ENCODE measurements around the gene SLC6A15.

Gene SLC6A15

DNA sequence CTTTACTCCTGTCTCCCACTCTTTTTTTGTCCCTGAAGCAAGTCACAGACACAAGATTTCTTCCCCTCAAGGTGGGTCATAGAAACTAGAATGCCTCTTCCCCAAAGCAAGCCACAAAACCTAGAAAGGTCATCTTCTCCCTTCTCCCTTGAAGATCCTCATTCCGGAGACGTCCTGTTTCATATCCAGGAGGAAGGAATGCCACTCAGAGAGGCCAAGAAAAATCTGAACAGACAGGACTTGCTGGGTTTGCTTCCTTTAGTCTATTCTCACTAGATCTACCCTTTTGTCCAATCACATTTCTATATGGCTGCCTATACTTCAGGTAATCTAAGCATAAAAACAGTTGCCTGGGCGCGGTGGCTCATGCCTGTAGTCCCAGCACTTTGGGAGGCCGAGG is 23.7 kb downstream of the SLC6A15 start:
- DNase-seq (ENCODE audit: low read depth): no peak

GRCh38 chr12:84877340-84877739 is 35.3 kb downstream of the SLC6A15 start:
- no peak for DNase-seq (ENCODE audit: low read depth)
- H3K4me3 ChIP-seq (ENCODE audit: low read depth, low read length): no peak overlapping the region

More for the DNA sequence above, 23.7 kb downstream of the SLC6A15 start:
- no peak overlapping the region for H3K4me3 ChIP-seq (ENCODE audit: low read depth, low read length)

DNA sequence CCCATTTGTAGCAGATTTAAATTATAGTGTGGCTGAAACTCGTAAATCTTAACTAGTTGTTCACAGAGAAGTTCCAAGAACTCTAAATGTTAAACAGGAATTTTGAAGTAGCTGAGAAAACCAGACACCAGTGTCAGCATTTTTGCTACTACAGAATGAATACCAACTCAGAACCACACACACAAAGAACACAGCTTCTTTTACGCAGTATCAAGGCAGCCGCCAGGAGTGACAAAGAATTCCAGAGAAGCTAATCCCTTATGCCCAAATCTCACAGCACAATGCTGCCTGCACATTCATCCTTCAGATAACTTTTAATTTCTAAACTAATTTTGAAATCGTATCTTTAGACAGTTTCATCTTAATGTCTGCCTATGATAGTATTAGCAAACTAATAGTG is 37.4 kb downstream of the SLC6A15 start:
- H3K4me3 ChIP-seq (ENCODE audit: low read depth, low read length): no peak overlapping the region
- no peak for DNase-seq (ENCODE audit: low read depth)

GRCh38 chr12:84874825-84875139 is 37.8 kb downstream of the SLC6A15 start:
- no peak for DNase-seq (ENCODE audit: low read depth)
- H3K4me3 ChIP-seq (ENCODE audit: low read depth, low read length): no peak overlapping the region

- DNase-seq (ENCODE audit: low read depth): peak; percentile 15
- H3K4me3 ChIP-seq (ENCODE audit: low read depth, low read length): no peak overlapping the region
Measured at GRCh38 chr12:84874125-84874824, 38.3 kb downstream of the SLC6A15 start.

DNA sequence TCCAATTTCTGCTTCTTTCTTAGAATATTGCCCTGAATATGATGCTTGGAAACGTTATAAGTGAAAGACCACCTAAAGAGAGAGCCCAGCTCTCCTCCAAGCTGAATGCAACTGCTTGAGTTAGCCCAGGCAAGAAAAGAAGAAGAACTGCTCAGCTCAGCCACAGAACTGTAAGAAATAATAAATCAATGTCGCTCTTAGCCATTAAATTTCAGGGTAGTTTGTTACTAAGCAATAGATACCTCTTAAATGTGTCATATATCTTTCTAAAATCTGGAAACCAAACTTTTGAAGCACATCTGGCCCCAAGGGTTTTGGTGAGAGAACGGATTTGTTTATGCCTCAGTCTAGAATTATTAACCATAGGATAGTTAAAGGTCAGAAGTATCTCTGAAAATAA is 50.4 kb downstream of the SLC6A15 start:
- no peak overlapping the region for H3K4me3 ChIP-seq (ENCODE audit: low read depth, low read length)
- peak; percentile 7 for DNase-seq (ENCODE audit: low read depth)

DNA sequence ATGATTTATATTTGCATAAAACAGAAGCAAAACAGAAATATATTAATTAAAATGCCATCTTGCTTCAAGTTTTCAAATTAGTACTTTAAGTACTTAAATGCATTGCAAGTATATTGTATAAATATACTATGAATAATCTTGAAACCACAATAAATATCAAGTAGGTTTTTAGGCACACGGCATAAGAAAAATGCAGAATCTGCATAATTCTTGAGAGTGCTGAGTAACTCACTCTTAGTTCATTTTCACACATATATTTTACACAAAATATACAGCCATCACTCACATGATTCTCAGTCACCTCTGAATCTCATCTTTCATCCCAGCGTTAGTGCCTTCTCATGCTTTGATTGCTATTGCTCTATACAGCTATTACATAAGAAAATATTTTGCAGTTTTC is 51.9 kb downstream of the SLC6A15 start:
- H3K4me3 ChIP-seq (ENCODE audit: low read depth, low read length): no peak overlapping the region
- DNase-seq (ENCODE audit: low read depth): no peak

DNA sequence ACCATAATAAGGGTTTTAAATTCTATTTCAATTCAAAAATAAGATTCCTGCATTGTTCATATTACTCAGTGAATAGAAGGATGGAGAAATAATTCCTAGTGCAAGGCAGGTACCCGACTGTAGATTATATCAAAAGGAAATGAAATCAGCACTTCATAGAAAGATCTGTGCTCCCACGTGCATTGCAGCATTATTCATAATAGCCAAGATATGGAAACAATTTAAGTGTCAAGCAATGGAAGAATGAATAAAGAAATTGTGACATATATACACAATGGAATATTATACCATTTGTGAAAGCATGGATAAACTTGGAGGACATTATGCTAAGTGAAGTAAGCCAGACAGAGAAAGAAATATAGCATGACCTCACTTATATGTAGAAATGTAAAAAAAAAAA is 53.8 kb downstream of the SLC6A15 start:
- no peak overlapping the region for H3K4me3 ChIP-seq (ENCODE audit: low read depth, low read length)
- DNase-seq (ENCODE audit: low read depth): no peak

DNA sequence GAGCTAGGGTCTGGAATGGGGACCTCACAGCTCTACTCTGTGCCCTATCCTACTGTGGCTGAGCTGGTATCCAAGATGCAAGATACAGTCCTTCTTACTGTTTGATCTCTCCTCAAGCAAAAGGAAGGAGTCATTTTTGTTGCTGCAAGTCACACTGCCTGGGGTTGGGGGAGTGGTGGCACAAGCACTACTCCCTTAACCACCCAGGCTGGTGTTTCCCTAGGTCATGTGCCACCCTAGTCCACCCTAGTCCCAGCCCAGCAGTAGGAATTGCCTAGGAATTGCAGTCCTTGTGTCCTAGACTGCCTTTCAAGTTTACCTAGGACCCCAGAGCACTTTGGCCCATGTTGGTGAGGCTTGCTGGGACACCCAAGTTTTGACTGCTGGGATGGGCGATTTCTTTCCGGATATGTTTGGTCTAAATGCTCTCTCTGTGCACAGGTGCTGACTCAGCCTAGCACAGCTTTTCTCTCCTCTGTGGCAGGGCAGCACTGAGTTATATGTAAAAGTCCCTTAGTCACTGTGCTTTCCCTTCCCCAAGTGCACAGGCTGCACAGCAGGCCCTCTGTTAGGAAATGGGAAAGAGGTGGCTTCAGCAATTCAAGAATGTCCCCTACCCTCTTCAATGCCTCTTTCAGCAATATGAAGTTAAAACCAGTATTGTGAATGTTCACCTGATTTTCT is 54.9 kb downstream of the SLC6A15 start:
- no peak overlapping the region for H3K4me3 ChIP-seq (ENCODE audit: low read depth, low read length)
- no peak for DNase-seq (ENCODE audit: low read depth)

- peak; percentile 33 for DNase-seq (ENCODE audit: low read depth)
Measured at GRCh38 chr12:84856156-84856900, 56.3 kb downstream of the SLC6A15 start.

GRCh38 chr12:84843593-84844144 is 68.9 kb downstream of the SLC6A15 start:
- no peak overlapping the region for H3K4me3 ChIP-seq (ENCODE audit: low read depth, low read length)
- no peak for DNase-seq (ENCODE audit: low read depth)

More at GRCh38 chr12:84856156-84856900, 56.3 kb downstream of the SLC6A15 start:
- no peak overlapping the region for H3K4me3 ChIP-seq (ENCODE audit: low read depth, low read length)

DNA sequence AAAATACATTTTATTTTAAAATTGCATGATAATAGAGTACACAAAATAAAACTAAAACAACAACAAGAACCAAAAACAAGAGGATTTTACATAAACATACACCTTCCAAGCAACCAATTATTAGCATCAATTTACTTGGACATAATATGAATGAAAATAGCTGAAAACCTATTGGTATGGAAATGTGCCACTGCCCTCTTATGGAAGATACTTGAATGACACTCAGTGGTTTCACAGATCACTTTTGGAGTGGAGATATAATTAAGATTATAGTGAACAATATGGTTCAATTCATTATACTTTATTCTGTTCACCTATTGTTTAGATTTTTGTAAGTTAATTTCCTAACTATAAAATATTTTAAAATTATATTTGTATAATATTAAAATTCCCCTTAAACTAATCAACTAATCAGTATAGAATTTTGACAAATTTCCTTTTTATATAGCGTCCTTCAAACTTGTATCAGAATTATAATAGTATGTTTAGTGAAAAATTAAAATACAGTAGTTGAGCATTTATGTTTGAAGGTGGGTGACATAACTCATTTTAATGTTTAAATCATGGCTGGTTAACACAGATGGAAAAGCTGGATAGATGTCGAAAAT is 70.1 kb downstream of the SLC6A15 start:
- H3K4me3 ChIP-seq (ENCODE audit: low read depth, low read length): no peak overlapping the region
- no peak for DNase-seq (ENCODE audit: low read depth)

- DNase-seq (ENCODE audit: low read depth): no peak
- no peak overlapping the region for H3K4me3 ChIP-seq (ENCODE audit: low read depth, low read length)
Measured at GRCh38 chr12:84841591-84841990, 71.0 kb downstream of the SLC6A15 start.

GRCh38 chr12:84840356-84840755 is 72.2 kb downstream of the SLC6A15 start:
- DNase-seq (ENCODE audit: low read depth): no peak
- no peak overlapping the region for H3K4me3 ChIP-seq (ENCODE audit: low read depth, low read length)

- no peak overlapping the region for H3K4me3 ChIP-seq (ENCODE audit: low read depth, low read length)
- DNase-seq (ENCODE audit: low read depth): no peak
Measured at GRCh38 chr12:84826925-84827324, 85.7 kb downstream of the SLC6A15 start.

GRCh38 chr12:84825149-84825548 is 87.5 kb downstream of the SLC6A15 start:
- no peak overlapping the region for H3K4me3 ChIP-seq (ENCODE audit: low read depth, low read length)
- DNase-seq (ENCODE audit: low read depth): no peak

- no peak overlapping the region for H3K4me3 ChIP-seq (ENCODE audit: low read depth, low read length)
- DNase-seq (ENCODE audit: low read depth): no peak
Measured at GRCh38 chr12:84822525-84822924, 90.1 kb downstream of the SLC6A15 start.

DNA sequence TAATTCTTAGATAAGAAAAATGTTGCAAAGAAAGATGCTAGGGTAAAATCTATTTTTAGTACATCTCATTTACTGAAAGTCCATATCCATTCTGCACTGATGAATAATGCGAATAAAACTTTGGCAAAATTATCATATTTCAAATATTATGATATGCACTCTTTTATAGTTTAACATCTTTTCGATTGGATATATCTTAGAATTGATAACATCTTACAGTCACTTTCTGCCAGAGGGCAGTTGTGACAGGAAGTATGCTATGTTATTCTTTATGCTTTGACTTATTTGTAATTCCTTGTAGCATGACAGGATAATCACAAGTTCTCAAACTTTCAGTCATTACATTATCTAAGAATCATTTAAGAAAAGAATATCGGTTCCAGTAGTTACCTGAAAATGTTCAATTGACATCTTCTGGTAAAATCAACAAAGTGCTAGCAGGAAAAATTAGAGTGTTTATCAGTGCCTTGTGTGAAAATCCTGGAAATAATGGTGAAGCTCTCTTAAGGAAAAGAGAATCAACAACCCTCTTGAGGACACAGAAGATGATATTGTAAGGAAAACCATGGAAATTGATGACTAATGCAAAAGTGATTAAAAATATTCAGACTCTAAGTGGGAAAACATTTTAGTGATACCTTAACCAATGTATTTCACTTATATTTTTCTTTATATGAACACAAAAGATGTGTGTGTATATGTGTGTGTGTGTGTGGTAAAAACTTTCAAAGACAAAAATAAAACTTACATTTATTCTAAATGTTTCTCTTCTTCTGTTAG is 95.5 kb downstream of the SLC6A15 start:
- no peak for DNase-seq (ENCODE audit: low read depth)

DNA sequence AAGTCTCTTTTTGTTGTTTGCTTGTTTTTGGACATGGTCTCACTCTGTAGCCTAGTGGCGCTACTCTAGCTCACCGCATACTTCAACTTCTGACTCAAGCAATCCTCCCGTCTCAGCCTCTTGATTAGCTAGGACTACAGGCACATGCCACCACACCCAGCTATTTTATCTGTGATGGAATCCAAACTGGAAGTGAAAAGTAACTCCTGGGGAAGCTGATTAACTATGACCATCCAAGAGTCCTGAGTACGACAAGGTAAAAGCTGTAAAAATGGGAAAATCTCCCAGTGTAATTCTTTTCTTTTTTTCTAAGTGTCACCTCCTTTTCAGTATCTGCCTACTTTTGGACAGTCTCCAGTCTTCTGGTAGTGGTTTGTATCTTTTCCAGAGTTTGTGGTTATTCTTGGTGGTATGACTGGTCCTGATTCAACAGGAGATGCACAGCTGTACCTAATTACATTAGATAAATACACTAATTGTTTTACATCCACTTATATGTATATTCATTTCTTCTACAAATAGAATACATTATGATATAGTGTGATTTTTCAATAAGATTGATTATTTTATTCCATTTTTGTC is 97.8 kb downstream of the SLC6A15 start:
- peak; percentile 23 for DNase-seq (ENCODE audit: low read depth)
- H3K4me3 ChIP-seq (ENCODE audit: low read depth, low read length): no peak overlapping the region

More for the DNA sequence above, 95.5 kb downstream of the SLC6A15 start:
- no peak overlapping the region for H3K4me3 ChIP-seq (ENCODE audit: low read depth, low read length)
